Activated CD4-positive, alpha-beta T cell treated with anti-CD3 and anti-CD28 coated beads for 1 hour (primary cell): ENCODE data around the gene ASB1.

ENCODE experiments used
- DNase-seq: peaks from one replicate; pipeline ENCODE4 v3.0.0-alpha.2; 2020

Gene ASB1

GRCh38 chr2:238426568-238427434, at the start of gene ASB1:
TSS of gene ASB1 (plus strand) at chr2:238426927. CDS start at chr2:238427071, 144 bp downstream.
- DNase-seq = peak; percentile 58

- no peak for DNase-seq
Observed at GRCh38 chr2:238378230-238379095, 48.3 kb upstream of the ASB1 start.

GRCh38 chr2:238379096-238379810, 47.5 kb upstream of the ASB1 start:
- DNase-seq = no peak

GRCh38 chr2:238380336-238380735, 46.4 kb upstream of the ASB1 start:
- no peak for DNase-seq

- DNase-seq = no peak
Observed at GRCh38 chr2:238380785-238381184, 45.9 kb upstream of the ASB1 start.

- no peak for DNase-seq
Observed at GRCh38 chr2:238381341-238382115, 45.2 kb upstream of the ASB1 start.

- DNase-seq = no peak
Observed at GRCh38 chr2:238382381-238382781, 44.3 kb upstream of the ASB1 start.

GRCh38 chr2:238383135-238383534, 43.6 kb upstream of the ASB1 start:
- DNase-seq = no peak

GRCh38 chr2:238383743-238384380, 42.9 kb upstream of the ASB1 start:
- DNase-seq = no peak

GRCh38 chr2:238387332-238387731, 39.4 kb upstream of the ASB1 start:
- DNase-seq = no peak

GRCh38 chr2:238388794-238389193, 37.9 kb upstream of the ASB1 start:
- DNase-seq = no peak

- no peak for DNase-seq
Observed at GRCh38 chr2:238389988-238390589, 36.6 kb upstream of the ASB1 start.

- DNase-seq = no peak
Observed at GRCh38 chr2:238391042-238391689, 35.6 kb upstream of the ASB1 start.

- DNase-seq = no peak
Observed at GRCh38 chr2:238396663-238397062, 30.1 kb upstream of the ASB1 start.

- DNase-seq = no peak
Observed at GRCh38 chr2:238397356-238397755, 29.4 kb upstream of the ASB1 start.

GRCh38 chr2:238398577-238398976, 28.1 kb upstream of the ASB1 start:
- no peak for DNase-seq

GRCh38 chr2:238399094-238399493, 27.6 kb upstream of the ASB1 start:
- no peak for DNase-seq

- DNase-seq = no peak
Observed at GRCh38 chr2:238401551-238401950, 25.2 kb upstream of the ASB1 start.

GRCh38 chr2:238403632-238404405, 22.9 kb upstream of the ASB1 start:
- no peak for DNase-seq
